SK-N-SH (cell line): ENCODE measurements around the gene GOLGA6L7.

ENCODE experiments used
- EP300 ChIP-seq, 2 experiments: IDR thresholded peaks; 2 replicates each; pipeline versions ENCODE4 v1.4.0 to v1.6.1; 2012; ENCODE audit warnings: borderline replicate concordance in 1 of 2, low read depth in 1 of 2, low read length in 1 of 2
- EZH2phosphoT487 ChIP-seq: fragments of 200-600 bp; sonication (generic); IDR thresholded peaks from 2 replicates; pipeline ENCODE4 v1.6.1; 2017; ENCODE audit warnings: low read depth, mixed run types, mild to moderate bottlenecking, antibody characterized with exemption, moderate library complexity, borderline replicate concordance
- FOXM1 ChIP-seq: IDR thresholded peaks from 2 replicates; pipeline ENCODE4 v1.4.0; 2012; ENCODE audit warnings: low read depth, mild to moderate bottlenecking
- MEF2A ChIP-seq: IDR thresholded peaks from 2 replicates; pipeline ENCODE4 v1.4.0; 2012; ENCODE audit warnings: low read depth, borderline replicate concordance
- RCOR1 ChIP-seq: fragments of 150-350 bp; IDR thresholded peaks from 2 replicates; pipeline ENCODE4 v1.6.1; 2017; ENCODE audit warnings: antibody characterized with exemption, low read length
- RXRA ChIP-seq: IDR thresholded peaks from 2 replicates; pipeline ENCODE4 v1.4.0; 2012; ENCODE audit warnings: low read depth, mild to moderate bottlenecking, borderline replicate concordance
- YY1 ChIP-seq: IDR thresholded peaks from 2 replicates; pipeline ENCODE4 v1.4.0; 2012; ENCODE audit warnings: low read depth, mild to moderate bottlenecking
- TF ChIP-seq, protein P1 (sequence below): fragments of 200-600 bp; sonication (generic); IDR thresholded peaks from 2 replicates; pipeline ENCODE4 v1.6.1; 2017; ENCODE audit warnings: antibody characterized with exemption, mild to moderate bottlenecking, moderate library complexity

DNA sequence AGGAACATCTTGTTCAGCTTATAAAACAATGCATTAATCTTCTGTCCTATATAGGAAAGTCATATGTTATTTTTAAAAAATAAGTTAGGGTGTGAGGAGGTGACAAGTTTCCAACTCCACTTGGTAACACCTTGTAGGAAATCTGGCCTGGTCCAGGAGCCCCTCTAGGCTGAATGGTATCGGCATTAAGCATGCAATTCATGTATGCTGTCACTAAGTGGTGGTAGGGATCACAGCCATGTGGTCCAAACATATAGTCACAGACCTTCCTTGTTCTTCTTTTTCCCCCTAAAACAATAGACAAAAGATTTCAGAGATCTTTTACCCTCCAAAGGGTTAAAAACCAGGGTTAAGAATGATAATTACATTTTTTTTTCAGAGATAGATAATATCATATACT lies 33.2 kb upstream of the GOLGA6L7 start:
- no peak for TF ChIP-seq EP300 (IDR thresholded peaks at IDR 0.05; ENCODE audit: borderline replicate concordance in 1 of 2, low read depth in 1 of 2, low read length in 1 of 2)
- no peak for TF ChIP-seq RCOR1
- TF ChIP-seq MEF2A = no peak
- TF ChIP-seq RXRA = no peak
- TF ChIP-seq EZH2phosphoT487 = no peak
- TF ChIP-seq, protein P1, sequence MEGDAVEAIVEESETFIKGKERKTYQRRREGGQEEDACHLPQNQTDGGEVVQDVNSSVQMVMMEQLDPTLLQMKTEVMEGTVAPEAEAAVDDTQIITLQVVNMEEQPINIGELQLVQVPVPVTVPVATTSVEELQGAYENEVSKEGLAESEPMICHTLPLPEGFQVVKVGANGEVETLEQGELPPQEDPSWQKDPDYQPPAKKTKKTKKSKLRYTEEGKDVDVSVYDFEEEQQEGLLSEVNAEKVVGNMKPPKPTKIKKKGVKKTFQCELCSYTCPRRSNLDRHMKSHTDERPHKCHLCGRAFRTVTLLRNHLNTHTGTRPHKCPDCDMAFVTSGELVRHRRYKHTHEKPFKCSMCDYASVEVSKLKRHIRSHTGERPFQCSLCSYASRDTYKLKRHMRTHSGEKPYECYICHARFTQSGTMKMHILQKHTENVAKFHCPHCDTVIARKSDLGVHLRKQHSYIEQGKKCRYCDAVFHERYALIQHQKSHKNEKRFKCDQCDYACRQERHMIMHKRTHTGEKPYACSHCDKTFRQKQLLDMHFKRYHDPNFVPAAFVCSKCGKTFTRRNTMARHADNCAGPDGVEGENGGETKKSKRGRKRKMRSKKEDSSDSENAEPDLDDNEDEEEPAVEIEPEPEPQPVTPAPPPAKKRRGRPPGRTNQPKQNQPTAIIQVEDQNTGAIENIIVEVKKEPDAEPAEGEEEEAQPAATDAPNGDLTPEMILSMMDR = 0 out of 2 replicates have a peak, but pooled peaks have one; percentile 6
- TF ChIP-seq FOXM1 = no peak
- TF ChIP-seq YY1 = no peak
